HG02763 (cell line): Measurements from ENCODE around the gene PFKFB4.
A peak's percentile ranks its signal among the peaks of the same experiment; 100 is the strongest.
"Not testable (repeated sequence)": the region's sequence is repeated elsewhere in the genome, so short reads cannot be mapped to it uniquely, and the experiment has no call there.

ENCODE experiments used
- ATAC-seq: cut with Tn5 transposase; IDR thresholded peaks from one replicate; pipeline ENCODE4 v1.9.1; 2021; ENCODE audit warnings: mild to moderate bottlenecking, moderate library complexity; ENCODE audit not compliant: unreplicated experiment

The PFKFB4 gene

GRCh38 chr3:48502728-48503168 lies 53.9 kb downstream of the PFKFB4 start:
- no peak for ATAC-seq

DNA sequence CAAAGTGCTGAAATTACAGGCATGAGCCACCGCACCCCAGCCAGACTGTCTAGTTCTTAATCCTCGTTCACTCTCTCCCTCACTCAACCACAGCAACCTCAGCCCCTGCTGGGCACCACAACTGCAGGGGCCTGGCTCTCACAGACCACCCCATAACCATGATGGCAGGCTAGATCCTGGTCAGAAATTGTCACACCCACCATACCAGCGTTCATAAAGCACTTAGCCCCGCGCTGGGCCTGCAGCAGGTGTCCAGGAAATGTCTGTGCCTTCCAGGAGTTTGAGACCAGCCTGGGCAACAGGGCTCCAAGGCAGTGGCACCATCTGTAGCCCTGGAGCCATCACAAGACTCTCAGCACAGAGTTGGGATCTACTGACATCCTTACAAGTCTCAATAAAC lies 54.5 kb downstream of the PFKFB4 start:
- no peak for ATAC-seq

GRCh38 chr3:48501196-48501595 lies 55.4 kb downstream of the PFKFB4 start:
- no peak for ATAC-seq

DNA sequence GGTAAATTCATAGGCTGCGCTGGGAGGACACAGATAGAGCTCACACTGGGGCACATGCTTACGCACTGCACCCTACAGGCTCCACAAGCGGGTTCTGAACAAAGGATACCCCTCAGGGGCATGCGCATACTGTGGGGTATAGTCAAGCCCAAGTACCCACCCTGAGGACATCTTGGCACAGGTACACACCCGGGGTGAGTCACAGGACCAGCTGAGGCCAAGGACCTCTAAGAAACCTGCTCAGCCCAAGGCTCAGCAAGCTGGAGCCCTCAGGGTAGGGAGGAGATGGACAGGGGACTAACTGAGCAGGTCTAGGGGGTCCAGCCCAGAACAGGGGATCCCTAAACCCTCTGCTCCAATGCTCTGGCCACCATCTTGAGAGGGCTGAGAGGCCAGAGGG lies 55.9 kb downstream of the PFKFB4 start:
- no peak for ATAC-seq

DNA sequence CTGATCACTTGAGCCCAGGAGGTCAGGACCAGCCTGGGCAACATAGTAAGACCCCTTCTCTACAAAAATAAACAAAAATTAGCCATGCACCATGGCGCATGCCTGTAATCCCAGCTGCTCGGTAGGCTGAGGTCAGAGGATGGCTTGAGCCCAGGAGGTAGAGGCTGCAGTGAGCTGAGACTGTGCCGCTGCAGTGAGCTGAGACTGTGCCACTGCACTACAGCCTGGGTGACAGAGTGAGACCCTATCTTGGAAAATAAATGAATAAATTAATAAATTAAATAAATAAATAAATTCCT lies 63.5 kb downstream of the PFKFB4 start:
- no peak for ATAC-seq

DNA sequence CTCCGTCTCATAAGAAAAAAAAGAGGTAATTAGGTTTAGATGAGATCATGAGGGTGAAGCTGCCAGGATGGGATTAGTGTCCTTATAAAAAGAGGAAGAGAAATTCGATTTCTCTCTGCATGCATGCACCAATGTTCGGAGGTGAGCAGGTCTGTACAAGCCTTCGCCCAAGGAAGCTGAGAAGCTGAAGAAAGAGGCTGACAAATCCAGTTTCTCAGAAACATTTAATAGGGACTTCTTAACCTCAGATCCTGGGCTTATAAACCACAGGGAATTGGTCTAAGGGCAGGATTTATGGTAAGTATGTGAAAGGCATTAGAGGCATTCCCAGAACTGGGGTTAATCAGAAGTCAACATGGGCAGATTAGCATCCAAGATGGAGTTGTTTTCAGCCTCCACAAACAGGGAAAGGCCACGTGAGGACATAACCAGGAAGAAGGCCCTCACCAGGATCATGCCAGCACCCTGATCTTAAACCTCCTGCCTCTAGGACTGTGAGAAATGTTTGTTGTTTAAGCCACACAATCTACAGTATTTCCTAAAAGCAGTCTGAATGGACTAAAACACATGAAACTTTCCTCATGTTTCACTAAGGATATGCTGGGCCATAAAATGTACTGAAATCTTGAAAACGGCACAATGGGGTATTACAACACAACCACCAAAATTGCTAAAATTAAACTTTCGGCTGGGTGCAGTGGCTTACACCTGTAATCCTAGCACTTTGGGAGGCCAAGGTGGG lies 64.0 kb downstream of the PFKFB4 start:
- ATAC-seq: no peak

DNA sequence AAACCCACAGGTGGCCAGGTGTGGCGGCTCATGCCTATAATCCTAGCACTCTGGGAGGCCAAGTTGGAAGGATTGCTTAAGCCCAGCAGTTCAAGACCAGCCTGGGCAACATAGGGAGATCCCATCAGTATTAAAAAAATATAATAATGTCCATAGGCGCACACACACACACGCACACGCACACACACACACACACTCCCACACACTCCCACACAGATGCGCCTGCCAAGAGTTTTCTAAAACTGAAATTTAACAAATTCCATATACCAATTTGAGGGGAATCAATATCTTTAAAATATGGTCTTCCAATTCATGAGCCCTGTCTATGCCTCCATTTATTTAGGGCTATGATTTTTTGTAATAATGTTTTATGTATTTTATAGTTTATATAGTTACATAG lies 69.7 kb downstream of the PFKFB4 start:
- no peak for ATAC-seq

GRCh38 chr3:48482822-48483221 lies 73.8 kb downstream of the PFKFB4 start:
- not testable (repeated sequence) for ATAC-seq

- ATAC-seq: not testable (repeated sequence)
Measured at GRCh38 chr3:48480891-48481290, 75.7 kb downstream of the PFKFB4 start.

DNA sequence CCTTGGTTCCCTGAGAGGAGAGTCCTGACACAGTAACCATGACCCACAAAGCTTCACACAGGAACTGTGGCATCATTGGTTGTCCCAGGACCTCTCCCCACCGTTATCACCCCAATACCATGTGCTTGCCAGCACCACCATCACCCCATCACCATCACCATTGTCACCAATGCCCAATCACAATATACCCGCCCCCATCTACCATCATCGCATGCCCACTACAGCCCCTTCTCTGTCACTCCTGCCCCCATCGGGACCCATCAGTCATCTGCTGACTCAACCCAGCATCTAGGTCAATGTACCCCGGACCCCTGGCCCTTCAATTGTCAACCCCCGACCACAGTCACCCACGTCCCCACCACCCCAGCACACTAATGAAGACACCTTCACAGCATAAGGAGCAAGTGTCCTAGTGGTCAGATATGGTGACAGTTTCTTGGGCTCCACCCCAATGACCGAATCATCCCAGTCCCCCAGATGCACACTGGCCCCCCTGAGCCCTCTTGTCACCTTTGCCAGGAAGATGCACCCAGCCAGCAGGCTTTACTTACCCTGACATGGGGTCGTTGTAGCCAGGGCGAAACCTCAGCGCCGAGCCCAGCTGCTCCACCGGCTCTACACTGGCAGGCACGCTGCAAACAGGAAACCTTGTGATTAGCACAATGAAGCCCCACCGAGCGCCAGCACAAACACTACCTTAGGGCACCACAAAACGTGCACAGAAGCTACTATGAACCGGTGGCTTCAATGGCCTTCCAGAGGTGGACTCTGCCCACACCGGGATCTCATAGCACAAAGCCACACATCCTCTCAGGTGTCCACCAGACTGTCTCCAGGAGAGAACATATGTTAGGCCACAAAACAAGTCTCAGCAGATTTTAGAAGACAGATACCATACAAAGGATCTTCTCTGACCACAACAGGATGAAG lies 77.7 kb downstream of the PFKFB4 start:
- ATAC-seq: no peak

- no peak for ATAC-seq
Measured at GRCh38 chr3:48477959-48478520, 78.6 kb downstream of the PFKFB4 start.

- ATAC-seq: no peak
Measured at GRCh38 chr3:48476426-48477053, 80.1 kb downstream of the PFKFB4 start.

- ATAC-seq: no peak
Measured at GRCh38 chr3:48475188-48475587, 81.4 kb downstream of the PFKFB4 start.

GRCh38 chr3:48474619-48475018 lies 82.0 kb downstream of the PFKFB4 start:
- ATAC-seq: no peak

DNA sequence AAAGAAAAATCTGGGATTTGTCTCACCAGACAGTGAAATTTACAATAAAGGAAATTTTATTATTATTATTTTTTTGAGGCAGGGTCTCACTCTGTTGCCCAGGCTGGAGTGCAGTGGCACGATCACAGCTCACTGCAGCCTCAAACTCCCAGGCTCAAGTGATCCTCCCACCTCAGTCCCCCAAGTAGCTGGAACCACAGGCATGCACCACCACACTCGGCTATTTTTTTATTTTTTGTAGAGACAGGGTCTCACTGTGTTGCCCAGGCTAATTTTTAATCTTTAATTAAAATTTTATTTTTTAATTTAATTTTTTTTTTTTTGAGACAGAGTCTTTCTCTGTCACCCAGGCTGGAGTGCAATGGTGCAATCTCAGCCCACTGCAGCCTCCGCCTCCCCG lies 82.6 kb downstream of the PFKFB4 start:
- not testable (repeated sequence) for ATAC-seq

- ATAC-seq: no peak
Measured at GRCh38 chr3:48473617-48473952, 83.0 kb downstream of the PFKFB4 start.

- ATAC-seq: peak; percentile 81
Measured at GRCh38 chr3:48472923-48473616, 83.5 kb downstream of the PFKFB4 start.

GRCh38 chr3:48472673-48472922 lies 84.0 kb downstream of the PFKFB4 start:
- no peak for ATAC-seq

DNA sequence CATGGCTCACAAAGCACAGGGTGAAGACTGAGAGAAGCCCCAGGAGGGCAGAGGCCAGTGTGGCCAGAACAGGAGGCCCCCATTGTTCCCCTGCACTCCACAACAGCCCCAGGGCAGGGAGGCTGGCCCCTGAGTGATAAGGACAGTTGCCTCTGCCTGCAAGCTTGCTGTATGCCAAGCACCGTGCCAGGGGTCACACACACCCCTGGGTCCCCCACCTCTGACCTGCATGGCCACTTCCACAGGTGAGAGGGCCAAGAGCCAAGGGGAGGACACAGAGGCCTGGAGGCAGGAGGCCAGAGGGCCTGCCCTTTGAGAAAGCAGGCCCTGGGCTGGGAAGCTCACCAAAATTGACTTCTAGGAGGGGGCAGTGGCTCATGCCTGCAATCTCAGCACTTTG lies 86.3 kb downstream of the PFKFB4 start:
- no peak for ATAC-seq

GRCh38 chr3:48469046-48469915 lies 87.3 kb downstream of the PFKFB4 start:
- no peak for ATAC-seq
